PC-3 (cell line): ENCODE data around the gene RPL3.

Source experiments
- CTCF ChIP-seq: fragments of 300-600 bp; sonication (generic); conservative IDR thresholded peaks from 2 replicates; pipeline ENCODE4 v1.5.1; 2017; ENCODE audit warnings: antibody characterized with exemption, low read depth, mild to moderate bottlenecking, low read length
- EZH2 ChIP-seq: fragments of 300-600 bp; sonication (generic); IDR thresholded peaks from one replicate; pipeline ENCODE4 v1.6.1; 2017; ENCODE audit warnings: antibody characterized with exemption, mild to moderate bottlenecking, low read length; ENCODE audit not compliant: unreplicated experiment

- TF ChIP-seq CTCF: no peak
- no peak for TF ChIP-seq EZH2
Observed at GRCh38 chr22:39355080-39355479, 35.7 kb upstream of the RPL3 start.
